ENCODE results near the gene SPACDR. TPM values are rescaled to one million over a fixed set of nuclear protein-coding genes. Genes with fewer than 3 reads are reported as not detected.

The SPACDR gene
- total RNA-seq, 1 experiment from 2014 or later = 1.5 TPM

DNA sequence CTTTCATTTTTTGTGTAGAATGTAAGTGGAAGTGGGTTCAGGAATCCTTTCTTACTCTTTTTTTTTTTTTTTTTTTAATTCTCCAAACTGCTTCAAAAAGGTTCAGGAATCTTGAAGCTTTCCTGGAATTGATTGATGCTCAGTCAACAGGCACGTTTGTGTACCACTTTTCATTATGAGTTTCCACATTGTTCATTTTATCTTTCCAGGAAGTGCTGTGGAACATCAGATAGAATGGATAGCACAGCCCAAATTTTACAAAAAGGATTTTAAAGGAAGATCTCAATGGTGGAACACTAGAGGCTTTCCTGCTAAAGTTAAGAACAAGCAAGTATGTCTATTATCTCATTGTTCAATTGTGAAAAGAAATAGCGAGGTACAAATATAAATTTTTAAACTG is 25.9 kb downstream of the SPACDR start:
- H3K36me3 ChIP-seq (ENCODE audit: control insufficient read depth, insufficient read depth, low read length) = no peaks in the 10 kb centered on the region
- ChIA-PET CTCF (interaction anchor here (0.6 kb wide), 1 partner anchor 31 kb away, joined by 11 read pairs; no protein-coding TSS in a partner anchor), POLR2A (interaction anchor here (0.6 kb wide), 2 partner anchors 56 to 122 kb away, joined by 8 to 12 read pairs; no protein-coding TSS in a partner anchor)
- no peaks in the 10 kb centered on the region for H3K9me3 ChIP-seq (ENCODE audit: control insufficient read depth, insufficient read depth, low read depth, low read length)
- H3K27me3 ChIP-seq (ENCODE audit: control insufficient read depth, insufficient read depth, low read length) = no peaks in the 10 kb centered on the region
- TF ChIP-seq SIN3A (IDR thresholded peaks at IDR 0.05; ENCODE audit: borderline replicate concordance, insufficient read depth, low read depth, low read length) (no peak), POLR2AphosphoS5 (IDR thresholded peaks at IDR 0.05; ENCODE audit: low read depth, low read length) (no peak), CTCF (IDR thresholded peaks at IDR 0.05) (no peak), TCF7L2 (IDR thresholded peaks at IDR 0.05; ENCODE audit: low read depth, low read length) (no peak)
- TF ChIP-seq, protein P1, sequence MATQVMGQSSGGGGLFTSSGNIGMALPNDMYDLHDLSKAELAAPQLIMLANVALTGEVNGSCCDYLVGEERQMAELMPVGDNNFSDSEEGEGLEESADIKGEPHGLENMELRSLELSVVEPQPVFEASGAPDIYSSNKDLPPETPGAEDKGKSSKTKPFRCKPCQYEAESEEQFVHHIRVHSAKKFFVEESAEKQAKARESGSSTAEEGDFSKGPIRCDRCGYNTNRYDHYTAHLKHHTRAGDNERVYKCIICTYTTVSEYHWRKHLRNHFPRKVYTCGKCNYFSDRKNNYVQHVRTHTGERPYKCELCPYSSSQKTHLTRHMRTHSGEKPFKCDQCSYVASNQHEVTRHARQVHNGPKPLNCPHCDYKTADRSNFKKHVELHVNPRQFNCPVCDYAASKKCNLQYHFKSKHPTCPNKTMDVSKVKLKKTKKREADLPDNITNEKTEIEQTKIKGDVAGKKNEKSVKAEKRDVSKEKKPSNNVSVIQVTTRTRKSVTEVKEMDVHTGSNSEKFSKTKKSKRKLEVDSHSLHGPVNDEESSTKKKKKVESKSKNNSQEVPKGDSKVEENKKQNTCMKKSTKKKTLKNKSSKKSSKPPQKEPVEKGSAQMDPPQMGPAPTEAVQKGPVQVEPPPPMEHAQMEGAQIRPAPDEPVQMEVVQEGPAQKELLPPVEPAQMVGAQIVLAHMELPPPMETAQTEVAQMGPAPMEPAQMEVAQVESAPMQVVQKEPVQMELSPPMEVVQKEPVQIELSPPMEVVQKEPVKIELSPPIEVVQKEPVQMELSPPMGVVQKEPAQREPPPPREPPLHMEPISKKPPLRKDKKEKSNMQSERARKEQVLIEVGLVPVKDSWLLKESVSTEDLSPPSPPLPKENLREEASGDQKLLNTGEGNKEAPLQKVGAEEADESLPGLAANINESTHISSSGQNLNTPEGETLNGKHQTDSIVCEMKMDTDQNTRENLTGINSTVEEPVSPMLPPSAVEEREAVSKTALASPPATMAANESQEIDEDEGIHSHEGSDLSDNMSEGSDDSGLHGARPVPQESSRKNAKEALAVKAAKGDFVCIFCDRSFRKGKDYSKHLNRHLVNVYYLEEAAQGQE (IDR thresholded peaks at IDR 0.05; ENCODE audit: insufficient read depth in 1 of 2, low read depth in 2 of 2, low read length in 1 of 2) = no peak
- no peak overlapping the region for H3K4me3 ChIP-seq (ENCODE audit: low read depth in 2 of 2, low read length in 2 of 2)
- H3K27ac ChIP-seq (ENCODE audit: low read length) = no peak overlapping the region
- DNase-seq (ENCODE audit: low read depth, low spot score) (no peak), ATAC-seq (no peak)
- no TSS peak for BruUV-seq (replicated peaks)
- in situ Hi-C loops (cut with HindIII; ENCODE audit: low pct_unique_long_range_greater_than_20kb, low sequenced_read_pairs) (no loop called here), intact Hi-C loops (cut with micrococcal nuclease; ENCODE audit: unreplicated experiment) (no loop called here)
- H3K4me1 ChIP-seq (ENCODE audit: control insufficient read depth, insufficient read depth, low read length) = peaks cover 18% of the 10 kb centered on the region

DNA sequence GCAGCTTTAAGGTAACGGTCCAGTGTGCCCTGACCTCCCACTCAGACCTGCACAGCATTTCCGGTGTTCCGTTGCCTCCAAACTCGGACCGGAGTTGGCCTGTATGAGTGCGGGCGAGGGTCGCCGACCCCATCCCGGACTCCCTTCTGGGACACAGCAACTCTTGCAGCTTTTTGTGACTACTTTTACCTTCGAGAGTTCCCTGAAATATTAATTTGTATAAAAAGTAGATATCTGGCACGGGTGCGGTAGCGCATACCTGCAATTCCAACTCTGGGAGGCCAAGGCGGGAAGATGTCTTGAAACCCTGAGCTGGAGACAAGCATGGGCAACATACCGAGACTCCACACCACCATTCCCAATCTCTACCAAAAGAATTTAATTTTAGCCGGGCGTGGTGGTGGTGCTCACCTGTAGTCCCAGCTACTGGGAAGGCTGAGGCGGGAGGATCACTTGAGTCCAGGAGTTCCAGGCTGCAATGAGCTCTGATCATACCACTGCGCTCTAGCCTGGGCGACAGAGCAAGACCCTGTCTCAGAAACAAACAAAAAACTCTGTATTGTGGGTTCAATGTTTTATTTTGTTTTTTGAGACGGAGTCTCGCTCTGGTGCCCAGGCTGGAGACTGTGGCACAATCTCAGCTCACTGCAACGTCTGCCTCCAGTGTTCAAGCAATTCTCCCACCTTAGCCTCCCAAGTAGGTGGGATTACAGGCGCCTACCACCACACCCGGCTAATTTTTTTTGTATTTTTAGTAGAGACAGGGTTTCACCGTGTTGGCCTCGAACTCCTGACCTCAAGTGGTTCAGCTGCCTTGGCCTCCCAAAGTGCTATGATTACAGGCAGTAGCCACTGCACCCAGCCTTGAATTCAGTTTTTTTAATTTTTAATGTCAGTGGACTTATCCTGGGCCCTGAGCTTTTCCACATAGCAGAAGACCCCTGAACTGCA is 26.6 kb downstream of the SPACDR start:
- DNase-seq (ENCODE audit: low read depth, low spot score) (no peak), ATAC-seq (no peak)
- peak overlapping the region; percentile 67 to 82 for H3K4me3 ChIP-seq (ENCODE audit: low read depth in 2 of 2, low read length in 2 of 2)
- H3K9me3 ChIP-seq (ENCODE audit: control insufficient read depth, insufficient read depth, low read depth, low read length) = no peaks in the 10 kb centered on the region
- intact Hi-C loops (cut with micrococcal nuclease; ENCODE audit: unreplicated experiment) = no loop called here
- peak overlapping the region; percentile 86 for H3K27ac ChIP-seq (ENCODE audit: low read length)
- BruUV-seq (replicated peaks) = no TSS peak
- TF ChIP-seq TCF7L2 (IDR thresholded peaks at IDR 0.05; ENCODE audit: low read depth, low read length) (no peak), SIN3A (IDR thresholded peaks at IDR 0.05; ENCODE audit: borderline replicate concordance, insufficient read depth, low read depth, low read length) (no peak), CTCF (IDR thresholded peaks at IDR 0.05) (no peak), POLR2AphosphoS5 (IDR thresholded peaks at IDR 0.05; ENCODE audit: low read depth, low read length) (no peak)
- TF ChIP-seq, protein P1 (IDR thresholded peaks at IDR 0.05; ENCODE audit: insufficient read depth in 1 of 2, low read depth in 2 of 2, low read length in 1 of 2) = no peak
- H3K4me1 ChIP-seq (ENCODE audit: control insufficient read depth, insufficient read depth, low read length) = peaks cover 26% of the 10 kb centered on the region
- ChIA-PET CTCF (interaction anchor here (0.6 to 1.0 kb wide), 2 partner anchors 31 to 108 kb away, joined by 4 to 11 read pairs; no protein-coding TSS in a partner anchor), POLR2A (interaction anchor here (0.6 to 0.7 kb wide), 2 partner anchors 9 to 297 kb away, joined by 3 to 7 read pairs; no protein-coding TSS in a partner anchor)
- in situ Hi-C loops (cut with HindIII; ENCODE audit: low pct_unique_long_range_greater_than_20kb, low sequenced_read_pairs) = no loop called here
- no peaks in the 10 kb centered on the region for H3K27me3 ChIP-seq (ENCODE audit: control insufficient read depth, insufficient read depth, low read length)
- H3K36me3 ChIP-seq (ENCODE audit: control insufficient read depth, insufficient read depth, low read length) = no peaks in the 10 kb centered on the region

All from Panc1 (cell line).